ENCODE measurements around the gene SIRT2.
"Not testable (repeated sequence)": the region's sequence is repeated elsewhere in the genome, so short reads cannot be mapped to it uniquely, and the experiment has no call there.

GRCh38 chr19:38873400-38873799 is 26.0 kb downstream of the SIRT2 start:
- TF ChIP-seq CTCF (IDR thresholded peaks at IDR 0.05); POLR2AphosphoS5 (IDR thresholded peaks at IDR 0.05; ENCODE audit: low read depth, low read length); REST (IDR thresholded peaks at IDR 0.05; ENCODE audit: insufficient read depth in 1 of 2, low read depth in 2 of 2, low read length in 1 of 2); SIN3A (IDR thresholded peaks at IDR 0.05; ENCODE audit: borderline replicate concordance, insufficient read depth, low read depth, low read length); TCF7L2 (IDR thresholded peaks at IDR 0.05; ENCODE audit: low read depth, low read length): not testable (repeated sequence)

Data from Panc1 (cell line).